Endometrium (tissue), 2 donors: ENCODE measurements around the gene LRRC8D.

Experiments
- FAIRE-seq: peaks from 2 replicates; lab custom pipeline; 2012; peaks lifted over from hg19 to GRCh38; lab: Jason Lieb, UNC
- donor health status: control.
- donor health status: control.

Gene LRRC8D

DNA sequence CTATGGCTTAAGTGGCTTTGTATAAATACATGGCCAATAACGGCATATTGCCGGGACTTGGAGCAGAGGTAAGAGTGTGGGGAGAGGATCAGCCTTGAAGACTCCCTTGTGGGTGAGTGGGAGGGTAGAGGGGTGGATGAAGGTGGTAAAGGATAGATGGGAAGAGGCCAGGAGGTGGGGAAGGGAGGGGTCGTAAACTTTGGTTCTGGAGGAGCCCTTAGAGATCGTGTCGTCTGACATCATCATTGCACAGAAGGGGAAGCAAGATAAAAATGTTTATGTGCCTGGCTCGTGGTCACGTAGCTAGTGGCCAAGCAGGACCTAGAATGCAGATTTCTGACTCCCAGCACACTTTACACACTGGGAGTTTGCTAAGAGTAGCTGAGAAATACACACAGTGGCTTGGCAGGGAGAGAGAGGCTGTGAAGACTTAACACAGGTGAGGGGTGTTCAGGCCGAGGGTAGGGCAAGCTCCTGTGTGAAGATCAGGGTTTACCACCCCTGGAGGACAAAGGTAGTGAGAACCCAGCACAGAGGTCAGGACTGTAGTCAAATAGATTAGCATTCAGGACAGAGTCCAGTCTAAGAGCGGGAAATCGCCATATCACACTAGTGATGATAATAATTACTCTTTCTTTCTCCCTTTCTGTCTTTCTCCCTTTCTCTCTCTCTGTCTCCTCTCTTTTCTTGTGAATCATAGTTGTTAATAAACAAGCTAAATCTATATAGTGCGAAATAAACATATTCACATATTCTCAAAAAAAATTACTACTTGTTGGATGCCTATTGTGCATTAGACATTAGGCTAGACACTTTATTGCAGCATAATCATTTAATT is 75.5 kb downstream of the LRRC8D start:
- FAIRE-seq, result no peak

DNA sequence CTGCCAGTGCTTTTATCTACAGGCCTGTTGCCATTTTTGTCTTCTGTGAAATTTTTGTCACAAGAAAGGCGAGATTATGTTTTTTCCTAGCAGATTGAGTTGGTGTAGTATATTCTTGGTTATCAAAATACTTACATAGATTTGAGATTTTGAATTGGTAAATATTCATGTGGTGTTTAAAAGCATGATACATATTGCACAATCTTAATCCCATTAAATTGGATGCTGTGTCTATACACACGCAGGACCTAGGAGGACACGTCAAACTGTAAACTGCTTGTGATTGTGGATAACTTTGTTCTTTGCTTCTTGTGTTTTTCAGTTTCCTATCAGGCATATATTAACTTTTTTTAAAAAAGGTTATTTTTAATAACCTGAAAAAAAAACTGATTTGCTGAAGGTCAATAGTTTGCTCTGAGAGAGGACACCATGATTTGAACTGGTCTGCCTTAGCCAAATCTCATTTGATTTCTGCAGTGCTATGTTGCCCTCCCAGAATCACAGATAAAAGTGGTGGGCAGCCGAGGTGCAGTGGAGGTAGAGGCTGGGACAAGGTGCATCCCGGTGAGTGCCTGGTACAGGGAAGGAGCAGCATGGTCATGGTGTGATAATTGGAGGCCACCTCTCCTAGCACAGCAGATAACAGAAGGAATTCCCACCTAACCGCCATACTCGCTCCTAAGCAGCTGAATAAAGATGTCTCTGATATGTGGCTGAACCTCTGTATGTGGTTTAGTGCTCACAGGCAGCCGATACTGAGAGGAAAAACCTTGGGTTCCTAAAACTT is 76.7 kb downstream of the LRRC8D start:
- FAIRE-seq, result no peak

DNA sequence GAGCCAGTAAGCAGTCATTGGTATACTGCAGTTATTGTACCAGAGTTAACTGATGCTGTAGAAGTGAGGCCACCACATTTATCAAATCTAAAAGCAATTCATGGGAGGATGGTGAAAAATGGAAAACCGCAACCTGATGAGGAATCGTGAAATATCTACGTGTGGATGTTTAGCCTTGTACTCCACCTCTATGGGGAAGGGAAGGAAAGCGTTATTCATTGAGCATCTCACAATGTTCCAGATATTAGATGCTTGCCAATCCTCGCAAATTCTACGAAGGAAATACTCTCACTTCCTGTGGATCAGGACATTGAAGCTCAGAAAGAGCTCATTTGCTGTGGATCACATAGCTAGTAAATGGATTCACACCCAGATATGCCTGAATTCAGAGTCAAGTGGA is 77.3 kb downstream of the LRRC8D start:
- FAIRE-seq, result no peak

DNA sequence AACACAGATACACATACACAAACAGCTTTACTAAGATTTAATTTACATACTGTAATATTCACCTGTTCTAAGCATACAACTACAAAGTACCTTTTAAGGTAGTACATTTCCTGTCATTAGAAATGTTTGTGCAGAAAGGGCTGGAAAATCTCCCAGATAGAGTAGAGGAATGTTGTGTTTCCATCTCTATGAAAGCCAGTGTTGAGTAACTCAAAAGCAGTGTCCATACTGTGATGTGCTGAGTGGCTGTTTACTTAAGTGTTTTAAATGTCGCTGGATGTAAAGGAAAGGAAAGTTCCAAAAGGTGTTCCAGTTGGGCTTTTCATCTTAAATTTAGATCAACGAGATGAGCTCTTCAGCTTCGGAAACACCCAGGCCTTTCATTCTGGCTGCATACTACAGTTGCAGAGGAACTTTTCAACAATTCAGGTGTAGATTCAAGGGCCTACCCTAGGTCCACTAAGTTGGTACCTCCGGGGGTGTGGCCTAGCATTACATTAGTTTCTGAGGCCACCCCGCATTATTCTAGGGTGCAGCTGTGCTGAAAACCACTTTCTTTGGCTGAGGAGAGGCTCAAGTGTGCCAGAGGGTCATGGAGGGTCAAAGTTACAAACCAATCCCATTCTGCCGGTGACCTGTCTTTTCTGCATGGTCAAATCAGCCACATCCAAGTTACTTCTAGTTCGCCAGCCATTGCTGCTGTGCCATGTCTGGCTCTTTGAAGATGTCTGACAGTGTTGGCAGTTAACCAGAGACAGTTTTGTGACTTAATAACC is 78.1 kb downstream of the LRRC8D start:
- no peak for FAIRE-seq

DNA sequence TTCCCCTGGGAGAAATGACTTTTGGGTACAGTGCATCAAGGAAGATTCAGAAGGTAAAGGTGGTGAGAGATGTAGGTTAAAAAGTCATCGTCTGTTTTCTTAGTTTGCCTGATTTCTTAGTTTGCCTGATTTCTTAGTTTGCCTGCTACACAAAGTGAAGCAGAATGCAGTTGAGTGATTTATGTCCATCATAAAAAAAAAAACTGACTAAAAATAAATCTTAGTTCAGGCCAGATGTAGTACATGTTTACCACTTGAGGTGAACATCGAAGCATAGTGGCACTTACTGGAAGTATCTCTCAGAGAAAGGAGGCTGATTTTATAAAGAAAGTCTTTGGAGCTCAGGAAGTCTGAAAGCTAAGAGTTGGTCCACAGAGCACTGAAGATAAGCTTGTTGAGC is 79.5 kb downstream of the LRRC8D start:
- no peak for FAIRE-seq

DNA sequence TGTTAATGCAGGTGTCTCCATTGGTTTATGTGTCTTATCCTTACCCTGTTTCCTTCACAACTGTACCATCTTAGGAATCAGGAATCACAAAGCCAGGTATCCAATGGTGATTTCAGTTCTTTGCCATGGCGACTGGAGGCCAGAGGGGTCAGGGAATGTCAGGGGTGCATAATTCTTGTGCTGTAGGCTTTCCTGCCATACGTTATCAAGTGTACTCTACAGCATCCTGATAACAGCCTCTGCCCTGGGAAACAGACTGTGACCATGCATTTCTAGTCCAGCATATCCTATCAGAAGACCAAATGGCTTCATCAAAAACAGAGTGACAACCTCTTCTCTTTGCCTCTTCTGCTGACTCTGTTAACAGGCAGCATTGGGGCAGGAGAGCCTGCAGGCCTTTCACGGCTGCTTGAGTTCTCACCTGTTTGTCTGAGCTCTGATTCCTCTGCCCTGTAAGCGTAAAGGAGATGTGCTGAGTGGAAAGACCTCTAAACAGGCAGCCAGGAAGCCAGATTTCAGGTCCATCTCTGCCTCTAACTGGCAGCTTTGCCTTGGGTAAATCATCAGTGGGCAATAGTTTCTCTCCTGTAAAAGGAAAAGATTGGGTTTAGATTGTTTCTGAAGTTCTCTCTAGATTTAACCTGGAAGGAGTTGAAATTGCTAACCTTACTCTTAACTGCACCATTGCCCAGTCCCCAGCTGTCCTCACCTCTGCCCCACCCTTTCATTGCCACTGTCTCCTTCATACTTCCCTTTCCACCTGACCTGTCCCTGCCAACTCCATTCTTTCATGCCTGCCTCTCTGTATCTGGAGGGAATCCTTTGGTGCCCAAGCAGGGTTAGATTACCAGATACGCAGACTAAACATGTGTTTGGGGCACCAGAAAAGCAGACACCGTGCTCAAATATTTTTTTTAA is 80.2 kb downstream of the LRRC8D start:
- FAIRE-seq, result no peak

DNA sequence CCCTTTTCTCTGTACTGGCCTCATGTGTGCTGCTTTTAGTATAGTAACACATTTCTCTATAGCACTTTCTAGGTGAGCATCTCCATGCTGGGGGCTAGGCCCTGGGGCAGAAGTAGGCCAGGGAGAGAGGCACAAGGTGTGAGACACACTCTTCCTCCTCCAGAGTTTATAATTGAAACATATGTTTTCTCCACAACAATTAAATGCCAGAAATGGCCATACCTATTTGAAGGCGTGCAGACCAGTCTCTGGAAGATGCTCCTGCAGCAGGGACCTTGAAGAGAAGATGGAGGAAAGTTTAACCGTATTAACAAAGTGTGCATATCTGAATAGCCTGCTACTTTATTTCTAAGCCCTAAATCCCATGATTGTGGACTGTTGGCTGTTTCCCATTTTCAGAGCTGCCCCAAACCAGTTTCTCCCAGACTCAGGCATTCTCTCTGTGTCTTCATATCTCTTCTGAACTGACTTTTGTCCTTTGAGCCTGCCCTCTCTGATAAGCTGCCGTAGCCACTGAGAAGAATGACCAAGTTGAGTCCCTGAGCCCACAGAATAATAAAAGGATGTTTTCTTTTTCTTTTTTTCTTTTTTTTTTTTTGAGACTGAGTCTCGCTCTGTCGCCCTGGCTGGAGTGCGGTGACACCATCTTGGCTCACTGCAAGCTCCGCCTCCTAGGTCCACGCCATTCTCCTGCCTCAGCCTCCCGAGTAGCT is 81.3 kb downstream of the LRRC8D start:
- FAIRE-seq, result no peak

DNA sequence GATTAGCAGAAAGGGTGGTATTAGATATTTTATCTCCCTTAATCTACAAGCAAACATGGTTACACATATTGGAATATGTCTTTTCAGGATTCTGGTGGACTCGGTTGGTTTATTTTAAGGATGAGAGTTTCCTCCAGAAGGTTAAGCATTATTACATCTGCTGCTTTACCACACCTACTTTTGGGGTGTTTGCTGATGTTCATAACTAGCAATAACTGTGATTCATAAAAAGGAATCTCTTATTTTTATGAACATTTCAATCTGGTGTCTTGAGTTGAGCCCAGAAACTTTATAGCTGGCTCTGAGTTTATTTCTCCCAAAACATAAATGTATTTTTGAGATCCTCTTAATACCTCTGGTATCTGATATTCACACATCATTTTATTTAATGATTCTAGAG is 82.7 kb downstream of the LRRC8D start:
- FAIRE-seq, result no peak

DNA sequence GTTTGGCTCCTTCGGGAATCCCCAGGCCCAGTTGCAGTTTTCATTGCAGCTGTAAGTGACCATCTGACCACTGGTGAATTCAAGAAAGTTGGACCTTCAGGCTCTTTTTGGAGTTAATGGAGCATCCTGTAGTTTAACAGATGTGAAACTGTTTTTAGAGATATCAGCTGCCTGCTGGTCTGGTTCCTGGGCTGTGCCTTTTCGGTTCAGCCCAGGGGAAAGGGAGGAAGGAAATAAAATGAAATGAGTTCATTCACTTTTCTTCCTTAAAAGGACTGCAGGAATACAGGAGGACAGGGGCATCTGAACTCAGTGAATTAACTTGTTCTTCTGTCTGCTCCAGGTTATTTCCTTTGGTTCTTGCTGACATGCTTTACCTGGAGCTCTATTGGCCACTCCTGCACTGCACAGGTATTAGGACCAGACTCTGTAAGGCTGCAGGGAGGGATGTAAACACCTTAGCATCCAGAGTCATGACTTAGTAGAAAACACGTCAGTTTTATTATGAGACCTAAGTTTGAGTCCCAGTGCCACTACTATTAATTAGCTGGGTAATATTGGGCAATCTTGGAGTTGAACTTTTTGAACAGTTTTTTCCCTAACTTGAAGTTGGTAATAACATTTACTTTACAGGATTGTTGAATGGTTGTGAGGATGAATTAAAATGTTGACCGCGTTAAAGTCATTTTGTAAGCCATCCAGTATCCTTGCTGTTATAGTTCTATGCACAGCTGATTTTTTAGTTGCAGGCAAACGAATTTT is 83.6 kb downstream of the LRRC8D start:
- FAIRE-seq, result no peak

DNA sequence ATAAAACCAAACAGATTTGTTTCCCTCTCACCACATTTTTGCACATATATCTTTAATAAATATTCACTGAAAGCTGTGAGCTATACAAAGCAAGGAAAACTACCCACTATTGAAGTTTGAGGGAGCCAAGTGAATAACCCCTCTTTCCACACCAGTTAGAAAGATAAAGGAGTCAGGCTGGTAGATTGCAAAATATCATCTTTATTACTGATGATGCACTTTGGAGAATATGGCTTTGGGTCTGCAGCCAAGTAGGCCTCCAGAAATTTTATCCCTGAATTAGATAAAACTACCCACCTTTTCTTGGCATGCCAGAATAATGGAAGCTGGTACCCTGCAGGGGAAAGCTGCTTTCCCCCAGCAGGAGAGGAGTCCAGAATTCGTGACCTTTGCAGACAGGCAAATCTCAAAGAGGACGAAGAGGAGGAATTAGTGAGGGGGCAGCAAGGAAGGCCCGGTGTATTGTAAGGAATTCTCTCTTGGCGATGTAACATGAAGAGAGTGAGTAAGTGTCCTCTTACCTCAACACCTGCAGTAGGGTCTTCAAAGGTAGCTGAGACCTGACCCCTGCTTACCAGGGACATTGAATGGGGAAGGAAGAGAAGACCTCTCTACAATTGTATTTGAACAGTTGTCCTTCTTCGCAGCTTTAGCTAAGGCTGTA is 84.7 kb downstream of the LRRC8D start:
- FAIRE-seq, result no peak

DNA sequence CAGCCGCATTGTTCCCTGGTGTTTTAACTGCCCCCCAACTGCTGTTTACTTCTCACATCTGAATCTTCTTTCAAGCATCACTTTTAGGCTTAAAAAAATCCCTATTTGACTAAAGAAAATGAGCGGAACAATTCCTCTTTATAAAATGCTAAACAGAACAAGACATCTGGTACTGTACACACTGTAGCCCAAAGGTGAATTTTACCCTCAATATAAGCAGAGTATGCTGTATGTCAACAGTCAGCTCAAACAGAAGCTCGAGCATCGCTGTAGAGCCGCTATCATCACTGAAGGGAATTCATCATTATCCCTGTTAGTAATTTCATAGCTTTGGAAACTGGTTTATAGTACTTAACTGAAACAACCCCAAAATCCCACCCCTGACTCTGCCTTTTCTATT is 85.3 kb downstream of the LRRC8D start:
- no peak for FAIRE-seq

DNA sequence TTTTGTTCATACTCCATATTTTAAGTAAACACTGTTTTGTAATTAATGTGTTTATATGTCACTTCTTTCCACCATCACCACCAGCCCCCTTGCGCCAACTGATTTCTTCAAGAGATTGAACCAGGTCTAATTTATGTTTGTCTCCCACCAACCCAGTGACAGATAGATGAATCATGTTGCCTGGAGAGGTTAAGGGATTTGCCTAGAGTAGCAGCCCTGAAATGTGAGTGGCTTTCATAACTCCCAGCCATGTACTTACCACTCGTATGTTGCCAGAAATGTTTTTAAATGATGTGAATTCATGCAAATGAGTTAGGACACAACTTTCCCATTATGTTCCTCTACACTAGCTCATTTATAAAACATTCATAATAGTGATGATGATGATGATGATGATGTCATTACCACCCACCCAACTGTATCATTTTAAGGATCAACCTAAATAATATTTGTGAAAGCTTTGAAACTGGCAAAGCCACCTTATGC is 86.9 kb downstream of the LRRC8D start:
- FAIRE-seq, result no peak

DNA sequence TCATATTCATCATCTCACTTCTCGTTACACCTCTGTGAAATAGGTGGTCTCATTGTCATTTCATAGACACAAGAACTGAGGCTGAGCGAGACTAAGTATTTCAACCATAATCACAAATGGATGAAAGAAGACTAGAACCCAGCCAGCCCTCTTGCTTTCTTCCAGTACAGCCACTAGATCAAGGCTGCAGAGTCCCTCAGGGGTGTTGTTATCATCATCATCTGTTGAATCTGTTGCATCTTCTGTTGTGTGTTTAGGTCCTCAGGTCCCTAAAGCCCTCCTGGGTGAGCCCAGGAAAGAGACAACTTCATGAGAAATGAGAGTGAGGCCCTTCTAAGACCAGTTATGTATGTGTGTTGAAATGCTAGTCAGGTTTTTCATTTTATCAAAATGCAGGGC is 87.4 kb downstream of the LRRC8D start:
- no peak for FAIRE-seq

DNA sequence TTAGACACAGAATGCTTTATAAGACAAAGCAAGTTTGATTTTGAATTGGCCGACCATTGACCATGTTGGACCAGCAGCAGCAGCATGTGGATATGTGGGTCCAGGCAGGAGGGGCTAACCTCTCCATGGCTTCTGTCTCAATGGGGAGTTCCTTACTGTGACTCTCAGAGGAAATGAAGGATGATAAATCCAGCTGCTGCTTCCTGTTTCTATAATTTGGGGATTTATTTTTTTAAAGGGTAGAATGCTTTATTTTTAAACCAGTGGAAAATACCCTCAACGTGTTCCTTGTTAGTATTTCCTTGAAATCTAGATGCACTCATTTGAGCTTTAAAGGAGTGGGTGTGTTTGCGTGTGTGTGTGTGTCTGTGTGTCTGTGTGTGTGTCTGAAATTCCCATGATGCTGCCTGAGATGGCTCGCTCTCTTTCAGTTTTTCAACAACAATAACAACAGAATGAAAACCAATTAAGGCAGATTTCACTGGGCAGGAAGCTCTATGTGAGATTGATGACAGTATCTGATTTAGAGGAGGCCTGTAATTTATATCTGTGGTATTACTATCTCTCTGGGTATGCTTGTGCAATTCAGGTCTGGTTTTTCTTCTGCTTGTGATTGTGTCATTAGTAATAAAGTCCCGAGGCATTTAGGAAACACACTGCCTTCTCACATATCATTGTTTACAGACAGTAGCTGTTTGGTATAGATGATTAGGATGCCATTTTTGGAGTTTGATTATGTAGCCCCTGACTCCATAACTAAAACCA is 88.0 kb downstream of the LRRC8D start:
- FAIRE-seq, result no peak

DNA sequence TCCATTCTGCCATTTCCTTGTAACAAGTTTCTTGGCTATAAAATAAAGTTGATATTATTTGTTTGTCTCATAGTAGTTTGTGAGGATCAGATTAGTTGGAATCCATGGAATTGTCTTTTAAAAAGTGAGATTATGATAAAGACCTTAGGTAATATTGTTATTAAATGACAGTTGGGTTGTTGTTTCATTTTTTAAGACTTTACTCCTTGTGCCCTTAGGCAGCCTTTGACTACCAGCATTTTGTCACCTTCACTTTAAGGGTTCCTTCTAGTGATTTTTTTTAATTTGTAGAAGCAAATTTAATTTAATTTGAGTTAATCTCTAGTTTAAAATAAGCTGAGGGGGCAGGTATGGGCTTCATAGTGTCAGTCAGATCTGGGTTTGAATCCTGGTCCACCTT is 89.4 kb downstream of the LRRC8D start:
- FAIRE-seq, result no peak

DNA sequence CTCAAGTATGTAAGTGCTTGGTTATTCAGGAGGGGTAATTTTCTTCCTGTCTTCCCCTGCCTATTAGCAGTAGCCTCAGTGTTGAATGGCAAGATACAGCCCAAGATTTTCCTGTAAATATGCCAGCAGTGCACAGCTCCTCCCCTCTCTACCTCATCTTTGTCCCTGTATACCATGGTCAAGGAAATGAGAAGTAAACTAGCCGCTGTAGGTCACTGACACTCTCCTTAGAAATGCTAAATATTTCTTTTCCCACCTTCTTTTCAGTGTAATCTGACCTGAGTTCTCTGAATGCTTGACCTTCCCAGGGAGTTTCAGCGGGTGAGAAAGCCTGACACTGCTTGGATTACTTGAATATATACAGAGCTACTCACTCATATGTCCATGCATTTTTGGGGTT is 89.9 kb downstream of the LRRC8D start:
- no peak for FAIRE-seq

DNA sequence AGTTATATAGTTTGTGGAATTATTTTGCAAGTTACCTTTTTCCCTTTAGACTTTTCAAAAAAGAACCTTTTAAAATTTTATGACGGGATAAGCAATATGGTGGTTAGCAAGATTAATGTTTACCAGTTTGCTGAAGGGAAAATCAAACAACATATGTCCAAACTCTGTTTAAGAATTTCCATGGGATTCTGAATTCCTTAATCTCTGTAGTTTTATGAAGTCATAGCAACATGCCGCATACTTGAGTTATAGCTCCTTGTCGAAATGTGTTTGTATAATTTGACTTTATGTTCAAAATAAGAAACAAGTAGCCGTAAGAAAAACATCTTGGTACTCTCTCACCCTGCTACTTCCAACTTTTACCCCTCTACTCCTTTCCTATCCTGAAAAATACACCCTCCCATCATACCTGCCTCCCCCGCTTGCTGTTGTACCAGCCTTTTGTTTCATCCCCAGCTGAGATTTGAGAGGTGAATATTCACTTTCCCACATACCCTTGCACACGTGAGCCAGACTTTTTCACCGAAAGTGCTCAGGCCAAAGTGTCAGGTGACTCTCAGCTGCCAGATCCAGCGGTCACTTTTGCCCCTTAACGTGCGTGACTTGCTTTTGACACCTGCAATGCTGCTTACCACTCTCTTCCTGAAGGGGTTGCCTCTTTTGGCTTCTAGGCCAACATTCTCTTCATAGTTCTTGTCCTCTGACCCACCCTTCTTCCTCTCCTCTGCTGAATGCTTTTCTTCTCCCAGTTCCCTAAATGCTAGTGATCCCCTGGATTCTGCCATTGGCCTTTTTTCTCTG is 90.6 kb downstream of the LRRC8D start:
- FAIRE-seq, result no peak

DNA sequence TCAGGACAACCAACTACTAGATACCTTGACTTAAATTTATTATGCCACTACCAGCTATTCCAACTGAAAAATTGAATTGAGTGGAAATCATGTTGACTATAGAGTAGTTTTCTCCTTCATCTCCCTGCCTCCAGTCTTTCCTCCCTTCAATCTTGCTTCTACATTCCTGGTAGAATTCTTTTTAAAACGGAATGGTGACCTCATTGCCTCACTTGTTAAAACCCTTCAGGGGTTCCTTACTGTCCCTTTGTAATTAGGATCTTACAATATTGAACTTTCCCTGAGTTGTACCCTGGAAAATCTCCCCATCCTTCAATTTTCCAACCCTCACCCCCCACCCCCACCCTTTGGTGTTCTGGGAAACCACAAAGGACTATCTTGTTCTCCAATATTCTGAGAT is 91.2 kb downstream of the LRRC8D start:
- no peak for FAIRE-seq
